Measurements from ENCODE around the gene SLC17A5.
"Not testable (repeated sequence)": the region's sequence is repeated elsewhere in the genome, so short reads cannot be mapped to it uniquely, and the experiment has no call there.

SLC17A5 gene

GRCh38 chr6:73665686-73666319, 12.0 kb upstream of the SLC17A5 start:
- DNase-seq = no peak

DNA sequence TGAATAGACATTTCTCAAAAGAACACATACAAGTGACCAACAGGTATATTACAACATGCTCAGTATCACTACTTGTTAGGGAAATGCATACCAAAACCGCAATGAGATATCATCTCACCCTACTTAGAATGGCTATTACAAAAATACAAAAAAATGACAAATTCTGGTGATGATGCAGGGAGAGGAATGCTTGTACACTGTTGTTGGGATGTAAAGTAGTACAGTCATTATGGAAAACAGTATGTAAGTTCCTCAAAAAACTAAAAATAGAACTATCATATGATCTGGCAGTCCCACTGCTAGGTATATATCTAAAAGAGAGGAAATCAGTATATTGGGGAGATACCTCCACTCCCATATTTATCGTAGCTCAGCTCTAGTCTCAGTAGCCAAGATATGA, 10.9 kb upstream of the SLC17A5 start:
- no peak for DNase-seq

DNA sequence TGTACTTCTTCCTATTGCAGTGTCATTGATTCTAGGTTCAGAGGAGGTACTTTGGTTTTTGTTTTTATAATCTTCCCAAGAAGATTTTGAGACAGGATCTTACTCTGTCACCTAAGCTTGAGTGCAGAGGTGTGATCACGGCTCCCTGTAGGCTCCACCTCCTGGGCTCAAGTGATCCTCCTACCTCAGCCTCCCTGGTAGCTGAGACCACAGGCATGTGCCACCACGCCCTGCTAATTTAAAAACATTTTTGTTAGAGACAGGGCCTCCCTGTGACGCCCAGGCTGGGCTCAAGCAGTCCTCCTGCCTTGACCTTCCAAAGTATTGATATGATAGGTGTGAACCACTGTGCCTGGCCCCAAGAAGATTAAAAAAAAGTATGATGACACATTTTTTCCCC, 3.4 kb upstream of the SLC17A5 start:
- DNase-seq = no peak

GRCh38 chr6:73656531-73657145, 2.8 kb upstream of the SLC17A5 start:
- no peak for DNase-seq

GRCh38 chr6:73655341-73655917, 1.6 kb upstream of the SLC17A5 start:
- DNase-seq = no peak

DNA sequence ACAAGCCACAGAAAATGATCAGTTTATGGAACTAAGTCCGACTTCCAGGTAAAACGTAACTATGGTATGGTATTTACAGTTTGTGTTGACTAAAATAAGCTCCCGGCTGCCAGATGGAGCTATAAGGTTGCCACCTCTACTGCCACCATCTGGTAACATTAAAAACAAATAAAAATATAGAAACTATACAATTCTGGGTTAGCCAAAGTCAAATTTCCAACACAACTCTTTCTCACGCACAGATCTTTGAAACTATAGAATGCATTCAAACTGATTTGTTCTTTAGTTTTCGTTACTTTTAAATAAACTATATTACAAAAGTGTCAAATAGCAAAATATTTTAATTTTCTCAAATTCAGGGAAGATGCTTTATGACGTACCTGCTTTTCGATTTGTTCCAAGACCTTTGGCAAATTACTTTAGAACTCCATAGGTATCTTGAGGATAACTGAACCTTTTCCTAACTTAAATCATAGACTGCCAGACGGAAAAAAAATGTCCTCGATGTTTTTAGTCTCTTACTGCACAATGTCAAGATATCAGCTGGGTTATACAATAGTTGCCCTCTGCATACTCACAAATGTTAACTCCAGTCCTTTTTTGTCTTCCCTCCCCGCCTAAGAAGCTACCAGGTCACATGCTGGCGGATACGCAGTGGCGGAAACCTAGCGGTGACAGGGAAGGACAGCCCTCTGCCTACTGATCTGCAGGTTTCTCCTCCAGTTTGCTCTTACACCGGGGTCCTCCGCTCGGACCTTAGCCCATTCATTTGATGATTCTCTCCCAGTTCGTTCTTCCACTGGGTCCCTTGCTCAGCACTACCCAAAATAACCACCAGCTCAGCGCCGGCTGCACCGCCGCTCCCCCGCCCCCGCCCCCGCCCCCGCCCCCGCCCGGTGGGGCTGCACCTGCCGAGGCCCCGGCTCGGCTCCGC, 888 bp downstream of the SLC17A5 start:
- peak in 3 of 4 experiments; percentile 14 to 45 (median 34) for DNase-seq

DNA sequence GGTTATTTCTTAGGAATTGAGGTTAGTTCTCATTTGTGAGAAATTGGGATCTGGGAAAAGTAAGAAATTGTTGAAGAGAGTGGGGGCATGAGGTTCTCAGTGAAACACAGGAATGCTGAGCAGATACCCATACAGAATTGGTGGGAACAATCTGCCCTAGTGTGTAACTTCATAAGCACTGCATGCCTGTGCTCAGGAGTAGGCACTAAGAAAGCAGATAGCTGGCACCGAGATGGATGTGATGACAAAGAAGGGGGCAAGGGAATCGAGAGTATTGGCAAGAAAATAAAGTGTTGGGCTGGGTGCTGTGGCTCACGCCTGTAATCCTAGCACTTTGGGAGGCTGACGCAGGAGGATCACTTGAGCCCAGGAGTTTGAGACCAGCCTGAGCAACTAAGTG, 4.0 kb downstream of the SLC17A5 start:
- DNase-seq = no peak

GRCh38 chr6:73648166-73648565, 5.6 kb downstream of the SLC17A5 start:
- DNase-seq = no peak

DNA sequence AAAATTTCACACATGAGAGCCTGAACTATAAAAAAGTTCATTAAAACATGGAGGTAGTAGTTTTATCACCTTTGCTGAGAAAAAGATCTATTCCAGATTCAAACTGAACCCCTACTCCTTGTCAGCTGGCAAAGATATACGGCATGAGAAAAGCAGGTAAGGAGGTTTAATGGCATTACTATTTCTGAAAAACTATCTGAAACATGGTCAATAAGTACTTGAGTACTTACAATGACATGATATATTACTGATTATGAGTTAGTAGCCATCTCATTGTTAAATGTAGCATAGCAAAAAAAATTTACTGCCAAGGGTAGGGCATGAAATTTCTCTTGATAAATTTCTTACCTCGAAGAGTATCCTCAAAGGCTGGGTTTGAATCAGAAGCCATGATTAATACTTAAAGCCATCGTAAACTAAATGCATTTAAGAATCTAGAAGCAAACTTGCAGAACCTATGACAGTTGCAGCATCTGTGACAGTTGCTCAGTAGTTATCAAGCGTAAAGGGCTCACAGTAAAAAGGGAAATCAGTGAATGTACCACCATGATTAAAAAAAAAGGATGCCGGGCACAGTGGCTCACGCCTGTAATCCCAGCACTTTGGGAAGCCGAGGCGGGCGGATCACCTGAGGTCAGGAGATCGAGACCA, 8.7 kb downstream of the SLC17A5 start:
- no peak for DNase-seq

- no peak for DNase-seq
These were observed 9.8 kb downstream of the SLC17A5 start for GRCh38 chr6:73644030-73644429.

- no peak for DNase-seq
These were observed 11.3 kb downstream of the SLC17A5 start for GRCh38 chr6:73642530-73642929.

DNA sequence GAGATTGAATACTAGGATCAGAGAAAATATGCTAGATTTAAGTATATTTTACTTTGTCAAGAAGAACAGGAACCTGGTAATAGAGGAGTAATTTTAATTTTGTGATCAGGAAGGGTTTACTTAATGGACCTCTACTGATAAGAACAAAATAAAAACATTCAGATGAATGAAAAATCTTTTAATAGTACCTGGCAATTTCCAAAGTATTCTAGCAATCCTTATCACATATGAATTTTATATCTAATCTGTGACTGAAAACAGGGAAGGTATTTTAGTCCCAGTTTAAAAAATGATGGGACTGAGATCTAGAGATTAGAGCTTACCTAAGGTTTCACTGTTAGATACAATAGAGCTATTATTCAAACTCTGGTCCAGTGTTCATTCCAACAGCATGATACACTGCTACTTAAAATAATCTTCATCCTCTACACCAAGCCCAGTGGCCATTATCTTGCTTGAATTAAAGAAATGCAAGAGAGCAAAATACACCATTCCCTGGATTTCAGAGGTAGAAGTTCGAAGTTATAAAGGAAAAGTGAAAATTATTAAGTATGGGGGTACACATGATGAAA, 13.5 kb downstream of the SLC17A5 start:
- no peak for DNase-seq

- DNase-seq = no peak
These were observed 14.8 kb downstream of the SLC17A5 start for GRCh38 chr6:73639040-73639439.

DNA sequence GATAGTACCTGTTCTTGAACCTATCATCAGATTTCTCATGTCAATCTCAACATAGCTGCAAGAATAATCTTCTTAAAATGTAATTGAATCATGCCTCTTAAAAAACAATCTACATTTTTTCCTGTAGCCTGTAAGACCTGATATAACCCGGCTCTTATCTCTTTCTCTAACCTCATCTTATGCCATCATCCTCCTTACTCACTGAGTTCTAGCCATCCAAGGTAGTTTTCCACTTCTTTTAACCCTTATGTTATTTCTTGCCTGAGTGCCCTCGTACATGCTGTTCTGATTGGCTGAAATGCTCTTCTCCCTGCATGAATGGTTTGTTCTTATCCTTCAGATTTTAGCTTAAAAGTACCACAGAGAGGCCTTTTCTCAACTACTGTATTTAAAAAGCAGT, 16.4 kb downstream of the SLC17A5 start:
- no peak for DNase-seq

DNA sequence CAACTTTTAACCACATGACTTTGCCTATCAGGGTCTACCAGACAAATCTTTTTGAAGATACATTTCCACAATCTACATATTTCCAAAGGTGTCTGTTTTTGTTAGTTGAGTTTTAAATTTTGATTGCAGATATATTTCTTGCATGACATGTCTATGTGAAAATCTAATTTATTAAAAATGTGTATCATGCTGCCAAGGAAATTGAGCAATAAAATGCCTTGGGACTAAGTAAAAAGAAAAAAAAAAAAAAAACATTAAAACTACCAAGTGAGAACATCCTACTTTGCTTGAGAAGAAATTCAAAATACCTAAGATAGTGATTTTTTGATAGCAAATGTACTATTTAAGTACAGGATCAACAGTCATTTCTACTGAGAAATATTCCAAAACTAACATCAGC, 17.7 kb downstream of the SLC17A5 start:
- no peak for DNase-seq

GRCh38 chr6:73632346-73632745, 21.4 kb downstream of the SLC17A5 start:
- no peak for DNase-seq

DNA sequence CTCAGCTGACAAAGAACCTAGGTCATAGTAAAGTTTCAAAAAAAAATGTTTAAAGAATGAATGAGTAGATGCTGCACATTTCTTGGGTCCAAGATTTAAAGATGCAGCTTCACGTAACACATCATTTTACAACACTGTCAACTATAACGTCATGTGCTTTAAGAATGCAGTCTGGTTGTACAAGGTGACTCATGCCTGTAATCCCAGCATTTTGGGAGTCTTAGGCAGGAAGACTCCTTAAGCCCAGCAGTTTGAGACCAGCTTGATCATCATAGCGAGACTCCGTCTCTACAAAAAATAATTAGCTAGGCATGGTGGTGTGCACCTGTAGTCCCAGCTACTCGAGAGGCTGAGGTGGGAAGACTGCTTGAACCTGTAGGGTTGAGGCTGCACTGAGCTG, 21.9 kb downstream of the SLC17A5 start:
- DNase-seq = no peak

DNA sequence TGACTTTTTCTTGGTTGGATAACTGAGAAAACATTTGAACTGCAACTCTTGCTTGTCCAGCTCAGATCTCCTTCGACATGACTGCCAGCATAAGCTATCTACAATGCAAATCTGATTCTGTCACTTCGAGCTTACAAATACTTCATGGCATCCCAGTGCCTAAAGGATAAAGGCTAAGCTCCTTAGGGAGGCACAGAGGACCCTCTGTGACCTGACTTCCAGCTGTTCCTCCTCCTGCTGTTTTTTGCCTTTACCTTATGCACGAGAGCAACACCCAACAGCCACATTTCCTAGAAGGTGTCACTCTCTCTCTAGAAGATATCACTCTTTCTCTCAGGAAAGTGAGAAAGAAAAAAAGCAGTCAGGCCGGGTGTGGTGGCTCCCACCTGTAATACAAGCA, 23.4 kb downstream of the SLC17A5 start:
- DNase-seq = no peak

DNA sequence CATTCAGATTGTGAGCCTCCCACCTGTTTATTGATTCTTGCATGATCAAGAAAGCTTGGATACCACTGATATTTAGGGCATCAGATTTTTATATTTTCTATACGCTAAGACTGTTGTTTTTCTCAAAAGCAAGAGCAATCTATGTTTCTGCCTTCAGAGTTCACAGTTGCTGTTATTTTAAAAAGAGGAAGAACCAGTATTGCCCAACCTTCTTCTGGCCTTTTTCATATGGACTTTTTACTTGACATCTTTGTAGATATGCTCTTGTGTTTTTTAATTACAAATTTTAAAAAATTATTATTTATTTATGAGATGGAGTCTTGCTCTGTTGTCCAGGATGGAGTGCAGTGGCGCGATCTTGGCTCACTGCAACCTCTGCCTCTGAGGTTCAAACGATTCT, 28.9 kb downstream of the SLC17A5 start:
- no peak for DNase-seq

DNA sequence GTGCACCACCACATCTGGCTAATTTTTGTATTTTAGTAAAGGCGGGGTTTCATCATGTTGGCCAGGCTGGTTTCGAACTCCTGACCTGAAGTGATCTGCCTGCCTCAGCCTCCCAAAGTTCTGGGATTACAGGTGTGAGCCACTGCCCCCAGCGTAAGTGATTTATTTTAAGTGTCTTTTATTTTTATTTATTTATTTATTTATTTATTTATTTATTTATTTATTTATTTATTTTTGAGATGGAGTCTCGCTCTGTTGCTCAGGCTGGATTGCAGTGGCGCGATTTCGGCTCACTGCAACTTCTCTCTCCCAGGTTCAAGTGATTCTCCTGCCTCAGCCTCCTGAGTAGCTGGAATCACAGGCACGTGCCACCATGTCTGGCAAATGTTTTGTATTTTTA, 30.3 kb downstream of the SLC17A5 start:
- DNase-seq = not testable (repeated sequence)

DNA sequence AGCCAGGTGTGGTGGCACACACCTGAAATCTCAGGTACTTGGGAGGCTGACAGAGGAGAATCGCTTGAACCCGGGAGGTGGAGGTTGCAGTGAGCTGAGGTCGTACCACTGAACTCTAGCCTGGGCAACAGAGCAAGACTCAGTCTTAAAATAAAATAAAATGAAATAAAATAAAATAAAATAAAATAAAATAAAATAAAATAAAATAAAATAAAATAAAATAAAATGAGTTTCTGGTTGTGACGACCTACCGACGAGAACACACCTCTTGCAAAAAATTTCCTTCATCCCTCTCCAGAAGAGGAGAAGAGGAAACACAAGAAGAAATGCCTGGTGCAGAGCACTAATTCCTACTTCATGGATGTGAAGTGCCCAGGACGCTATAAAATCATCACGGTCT, 35.7 kb downstream of the SLC17A5 start:
- DNase-seq = not testable (repeated sequence)

DNA sequence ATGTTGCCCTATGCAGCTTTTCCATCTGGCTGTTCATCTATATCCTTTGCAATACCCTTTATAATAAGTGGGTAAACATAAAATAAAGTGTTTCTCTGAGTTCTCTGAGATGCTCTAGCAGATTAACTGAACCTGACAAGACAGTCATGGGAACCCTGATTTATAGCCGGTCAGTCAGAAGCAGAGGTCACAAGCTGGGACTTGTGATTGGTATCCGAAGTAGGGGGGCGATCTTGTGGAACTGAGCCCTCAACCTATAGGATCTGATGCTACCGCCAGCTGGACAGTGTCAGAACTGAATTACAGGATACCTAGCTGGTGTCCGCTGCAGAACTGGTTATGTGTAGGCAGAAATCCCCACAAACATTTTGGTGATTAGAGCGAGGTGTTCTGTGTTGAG, 39.0 kb downstream of the SLC17A5 start:
- no peak for DNase-seq

Measured in activated naive CD4-positive, alpha-beta T cell (primary cell).